ENCODE measurements around the gene RNF10. TPM values are rescaled to one million over a fixed set of nuclear protein-coding genes. Genes with fewer than 3 reads are reported as not detected.

RNF10 gene
- total and polyA plus RNA-seq, 9 of the 15 experiments (the other 6 are each of a cell fraction or from before 2014, with no cell fraction given) = 43.0 to 139 (median 80.1) TPM

- TF ChIP-seq PRPF4 (IDR thresholded peaks at IDR 0.05; ENCODE audit: insufficient read depth, low read depth, low read length, poor library complexity, severe bottlenecking) (no peak), EGR1 (conservative IDR thresholded peaks at IDR 0.05) (peak; percentile 73), ARID3A (IDR thresholded peaks at IDR 0.05; ENCODE audit: borderline replicate concordance, low read depth, low read length) (peak; percentile 36; the same call in 1 of the 2 replicates), KLF13 (tag; IDR thresholded peaks at IDR 0.05; ENCODE audit: borderline replicate concordance, low read depth) (0 out of 2 replicates have a peak, but pooled peaks have one; percentile 7), FOSL1 (tag; conservative IDR thresholded peaks at IDR 0.05) (0 out of 2 replicates have a peak, but pooled peaks have one; percentile 34), ZNF324 (CRISPR knock-in tag; IDR thresholded peaks at IDR 0.05) (no peak), RHOXF2B (CRISPR knock-in tag; conservative IDR thresholded peaks at IDR 0.05) (no peak), SFPQ (IDR thresholded peaks at IDR 0.05; ENCODE audit: low read depth, low read length) (no peak), CBX8 (IDR thresholded peaks at IDR 0.05; ENCODE audit: borderline replicate concordance, extremely low read depth, low read depth, low read length, poor library complexity, severe bottlenecking) (no peak), NFRKB (IDR thresholded peaks at IDR 0.05; ENCODE audit: low read depth) (peak; percentile 100), ZNF644 (tag; IDR thresholded peaks at IDR 0.05; ENCODE audit: low read depth) (peak; percentile 59; the same call in 1 of the 2 replicates), ZNF124 (CRISPR knock-in tag; IDR thresholded peaks at IDR 0.05) (no peak), ZFP1 (CRISPR knock-in tag; IDR thresholded peaks at IDR 0.05) (no peak), ZNF12 (CRISPR knock-in tag; IDR thresholded peaks at IDR 0.05) (no peak), ZNF23 (CRISPR knock-in tag; IDR thresholded peaks at IDR 0.05) (no peak), MLX (CRISPR knock-in tag; conservative IDR thresholded peaks at IDR 0.05) (no peak), ZNF121 (CRISPR knock-in tag; conservative IDR thresholded peaks at IDR 0.05) (no peak), TCF7L2 (IDR thresholded peaks at IDR 0.05; ENCODE audit: low read depth, low read length) (no peak), ZNF766 (CRISPR knock-in tag; conservative IDR thresholded peaks at IDR 0.05) (peak; percentile 48; the same call in 1 of the 2 replicates), ZZZ3 (IDR thresholded peaks at IDR 0.05) (no peak), SMAD4 (CRISPR knock-in tag; conservative IDR thresholded peaks at IDR 0.05) (peak; percentile 71), ERF (CRISPR knock-in tag; IDR thresholded peaks at IDR 0.05) (no peak), FOXA1 (IDR thresholded peaks at IDR 0.05; ENCODE audit: borderline replicate concordance) (no peak), MAFK (IDR thresholded peaks at IDR 0.05; ENCODE audit: low read length) (no peak), HDAC1 (IDR thresholded peaks at IDR 0.05) (peak in 1 of 2 experiments; percentile 86; a peak in 2 of 4 replicates)
Observed at GRCh38 chr12:120528861-120529525, 5.2 kb upstream of the RNF10 start, which contains the start of gene COQ5 (continued).

Measured in K562 (cell line).